ENCODE data around the gene B3GALT6. TPM values are rescaled to one million over a fixed set of nuclear protein-coding genes. Genes with fewer than 3 reads are reported as not detected.

B3GALT6 gene
- total RNA-seq, 1 donor from 2014 or later = 15.8 TPM

- Mint-ChIP-seq H3K36me3 (peaks cover 31% of the 10 kb centered on the region), H3K27me3 (ENCODE audit: insufficient read depth, low read depth) (peaks cover 3% of the 10 kb centered on the region), H3K4me3 (no peak overlapping the region), H3K9me3 (no peaks in the 10 kb centered on the region), H3K27ac (no peak overlapping the region), H3K4me1 (peaks cover 3% of the 10 kb centered on the region)
- H2AFZ ChIP-seq (replicated peaks) = no peak overlapping the region
- no peaks in the 10 kb centered on the region for H3K9me3 ChIP-seq (ENCODE audit: low read depth)
- H3F3A ChIP-seq (ENCODE audit: low read depth) = no peaks in the 10 kb centered on the region
- peaks cover 70% of the 10 kb centered on the region for H4K20me1 ChIP-seq (ENCODE audit: low read depth)
- no peak overlapping the region for H3K4me2 ChIP-seq
- H3K4me1 ChIP-seq = no peaks in the 10 kb centered on the region
- no peak overlapping the region for H3K4me3 ChIP-seq
- H3K9ac ChIP-seq = no peak overlapping the region
- no peaks in the 10 kb centered on the region for H3K36me3 ChIP-seq
- no peaks in the 10 kb centered on the region for H3K79me2 ChIP-seq (ENCODE audit: low read depth)
- DNase-seq (ENCODE audit: low spot score) = no peak
- no peaks in the 10 kb centered on the region for H3K27me3 ChIP-seq
- TF ChIP-seq EZH2phosphoT487 (IDR thresholded peaks at IDR 0.05) (no peak), EZH2 (IDR thresholded peaks at IDR 0.05) (no peak)
- TF ChIP-seq, protein P1, sequence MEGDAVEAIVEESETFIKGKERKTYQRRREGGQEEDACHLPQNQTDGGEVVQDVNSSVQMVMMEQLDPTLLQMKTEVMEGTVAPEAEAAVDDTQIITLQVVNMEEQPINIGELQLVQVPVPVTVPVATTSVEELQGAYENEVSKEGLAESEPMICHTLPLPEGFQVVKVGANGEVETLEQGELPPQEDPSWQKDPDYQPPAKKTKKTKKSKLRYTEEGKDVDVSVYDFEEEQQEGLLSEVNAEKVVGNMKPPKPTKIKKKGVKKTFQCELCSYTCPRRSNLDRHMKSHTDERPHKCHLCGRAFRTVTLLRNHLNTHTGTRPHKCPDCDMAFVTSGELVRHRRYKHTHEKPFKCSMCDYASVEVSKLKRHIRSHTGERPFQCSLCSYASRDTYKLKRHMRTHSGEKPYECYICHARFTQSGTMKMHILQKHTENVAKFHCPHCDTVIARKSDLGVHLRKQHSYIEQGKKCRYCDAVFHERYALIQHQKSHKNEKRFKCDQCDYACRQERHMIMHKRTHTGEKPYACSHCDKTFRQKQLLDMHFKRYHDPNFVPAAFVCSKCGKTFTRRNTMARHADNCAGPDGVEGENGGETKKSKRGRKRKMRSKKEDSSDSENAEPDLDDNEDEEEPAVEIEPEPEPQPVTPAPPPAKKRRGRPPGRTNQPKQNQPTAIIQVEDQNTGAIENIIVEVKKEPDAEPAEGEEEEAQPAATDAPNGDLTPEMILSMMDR (IDR thresholded peaks at IDR 0.05) = no peak
- no peak overlapping the region for H3K27ac ChIP-seq
These were observed 29.0 kb downstream of the B3GALT6 start for GRCh38 chr1:1260843-1261560.

DNA sequence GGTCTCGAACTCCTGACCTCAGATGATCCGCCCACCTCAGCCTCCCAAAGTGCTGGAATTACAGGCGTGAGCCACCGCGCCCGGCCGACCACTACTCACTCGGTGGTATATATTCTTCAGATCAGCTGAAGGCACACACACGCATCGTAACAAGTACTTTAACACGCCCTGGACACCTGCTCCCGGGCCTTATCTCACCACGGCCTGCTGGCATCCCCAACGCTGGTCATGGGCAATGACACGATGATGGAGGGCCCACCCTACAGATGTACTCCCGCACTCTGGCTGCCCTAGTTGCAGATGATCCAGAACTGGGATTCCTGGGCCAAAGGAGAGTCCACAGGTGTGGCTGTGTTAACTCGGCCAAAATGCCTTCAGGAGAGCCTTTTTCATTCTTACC, 30.0 kb downstream of the B3GALT6 start:
- H3K79me2 ChIP-seq (ENCODE audit: low read depth) = no peaks in the 10 kb centered on the region
- no peaks in the 10 kb centered on the region for H3K9me3 ChIP-seq (ENCODE audit: low read depth)
- DNase-seq (ENCODE audit: low spot score) = no peak
- H3K9ac ChIP-seq = no peak overlapping the region
- no peak overlapping the region for H3K4me3 Mint-ChIP-seq
- no peak overlapping the region for H3K27ac Mint-ChIP-seq
- H3K36me3 ChIP-seq = no peaks in the 10 kb centered on the region
- no peaks in the 10 kb centered on the region for H3K27me3 ChIP-seq
- no peak overlapping the region for H3K4me2 ChIP-seq
- H4K20me1 ChIP-seq (ENCODE audit: low read depth) = peaks cover 79% of the 10 kb centered on the region
- no peak overlapping the region for H2AFZ ChIP-seq (replicated peaks)
- no peak overlapping the region for H3K27ac ChIP-seq
- H3K27me3 Mint-ChIP-seq (ENCODE audit: insufficient read depth, low read depth) = peaks cover 3% of the 10 kb centered on the region
- H3K4me1 ChIP-seq = no peaks in the 10 kb centered on the region
- no peaks in the 10 kb centered on the region for H3F3A ChIP-seq (ENCODE audit: low read depth)
- no peak overlapping the region for H3K4me3 ChIP-seq
- no peak for TF ChIP-seq EZH2 (IDR thresholded peaks at IDR 0.05)
- TF ChIP-seq EZH2phosphoT487 (IDR thresholded peaks at IDR 0.05) = no peak
- TF ChIP-seq, protein P1 (IDR thresholded peaks at IDR 0.05) = no peak
- H3K36me3 Mint-ChIP-seq = peaks cover 31% of the 10 kb centered on the region
- H3K4me1 Mint-ChIP-seq = peaks cover 3% of the 10 kb centered on the region
- H3K9me3 Mint-ChIP-seq = no peaks in the 10 kb centered on the region

DNA sequence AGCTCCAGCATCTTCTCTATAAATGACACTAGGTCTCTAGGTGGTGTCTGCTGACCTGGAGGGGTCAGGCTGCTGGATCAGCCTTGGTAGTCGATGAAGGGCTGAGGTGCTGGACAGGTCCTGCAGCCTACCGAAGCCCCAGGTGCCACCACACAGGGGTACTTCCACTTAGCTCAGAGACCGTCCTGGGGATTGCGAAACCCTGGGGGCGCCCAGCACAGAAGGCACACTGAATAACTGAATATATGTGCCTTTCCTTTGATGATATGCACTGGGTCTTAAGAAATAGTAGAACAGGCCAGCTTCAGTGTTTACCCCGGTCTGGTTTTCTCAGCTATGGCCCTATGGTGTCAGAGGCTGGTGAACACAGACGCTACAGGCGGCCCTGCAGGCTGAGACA, 30.7 kb downstream of the B3GALT6 start:
- no peak overlapping the region for H3K9ac ChIP-seq
- no peaks in the 10 kb centered on the region for H3K9me3 ChIP-seq (ENCODE audit: low read depth)
- no peak overlapping the region for H3K4me3 ChIP-seq
- peaks cover 82% of the 10 kb centered on the region for H4K20me1 ChIP-seq (ENCODE audit: low read depth)
- H3F3A ChIP-seq (ENCODE audit: low read depth) = no peaks in the 10 kb centered on the region
- H3K36me3 ChIP-seq = no peaks in the 10 kb centered on the region
- peaks cover 32% of the 10 kb centered on the region for H3K36me3 Mint-ChIP-seq
- H2AFZ ChIP-seq (replicated peaks) = no peak overlapping the region
- H3K4me1 ChIP-seq = no peaks in the 10 kb centered on the region
- no peaks in the 10 kb centered on the region for H3K27me3 ChIP-seq
- H3K4me3 Mint-ChIP-seq = no peak overlapping the region
- no peak overlapping the region for H3K27ac Mint-ChIP-seq
- no peak for DNase-seq (ENCODE audit: low spot score)
- no peaks in the 10 kb centered on the region for H3K9me3 Mint-ChIP-seq
- H3K4me2 ChIP-seq = no peak overlapping the region
- H3K79me2 ChIP-seq (ENCODE audit: low read depth) = peaks cover 6% of the 10 kb centered on the region
- no peak for TF ChIP-seq EZH2 (IDR thresholded peaks at IDR 0.05)
- TF ChIP-seq EZH2phosphoT487 (IDR thresholded peaks at IDR 0.05) = no peak
- TF ChIP-seq, protein P1 (IDR thresholded peaks at IDR 0.05) = no peak
- peaks cover 3% of the 10 kb centered on the region for H3K4me1 Mint-ChIP-seq
- no peak overlapping the region for H3K27ac ChIP-seq
- peaks cover 3% of the 10 kb centered on the region for H3K27me3 Mint-ChIP-seq (ENCODE audit: insufficient read depth, low read depth)
